Measurements from ENCODE around the gene EXOC3L4. TPM values are rescaled to one million over a fixed set of nuclear protein-coding genes. Genes with fewer than 3 reads are reported as not detected.

Gene EXOC3L4
- total RNA-seq, 2 donors from 2014 or later: not detected

- no peak for DNase-seq (ENCODE audit: low spot score in 2 of 2)
- no peak for ATAC-seq
- no peaks in the 10 kb centered on the region for H3K9me3 Mint-ChIP-seq
- no peak overlapping the region for H3K27ac Mint-ChIP-seq
- no peaks in the 10 kb centered on the region for H3K36me3 Mint-ChIP-seq
Measured at GRCh38 chr14:103130965-103131364, 36.4 kb downstream of the EXOC3L4 start.

DNA sequence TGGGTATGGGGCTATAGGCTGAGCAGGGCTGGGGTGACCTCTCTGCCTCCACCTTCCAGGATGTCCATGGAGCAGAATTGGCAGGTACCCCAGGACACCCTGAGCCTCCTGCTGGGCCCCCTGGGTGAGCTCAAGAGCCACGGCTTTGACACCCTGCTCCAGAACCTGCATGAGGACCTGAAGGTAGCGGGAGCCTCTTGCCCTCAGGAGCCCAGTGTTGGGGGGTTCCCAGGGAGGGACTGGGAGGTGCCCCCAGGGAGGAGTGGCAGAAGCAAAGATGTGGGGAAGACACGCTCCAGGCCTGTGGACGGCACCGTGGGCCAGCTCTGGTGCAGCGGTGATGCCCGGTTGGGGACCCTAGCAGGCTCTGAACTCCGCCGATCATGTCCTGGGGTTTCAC, 37.1 kb downstream of the EXOC3L4 start:
- ATAC-seq (no peak), DNase-seq (ENCODE audit: low spot score in 2 of 2) (no peak)
- no peak overlapping the region for H3K27ac Mint-ChIP-seq
- no peaks in the 10 kb centered on the region for H3K36me3 Mint-ChIP-seq
- no peaks in the 10 kb centered on the region for H3K9me3 Mint-ChIP-seq

- Mint-ChIP-seq H3K36me3 (no peaks in the 10 kb centered on the region), H3K9me3 (no peaks in the 10 kb centered on the region)
Measured at GRCh38 chr14:103132381-103133209, 38.1 kb downstream of the EXOC3L4 start.

DNA sequence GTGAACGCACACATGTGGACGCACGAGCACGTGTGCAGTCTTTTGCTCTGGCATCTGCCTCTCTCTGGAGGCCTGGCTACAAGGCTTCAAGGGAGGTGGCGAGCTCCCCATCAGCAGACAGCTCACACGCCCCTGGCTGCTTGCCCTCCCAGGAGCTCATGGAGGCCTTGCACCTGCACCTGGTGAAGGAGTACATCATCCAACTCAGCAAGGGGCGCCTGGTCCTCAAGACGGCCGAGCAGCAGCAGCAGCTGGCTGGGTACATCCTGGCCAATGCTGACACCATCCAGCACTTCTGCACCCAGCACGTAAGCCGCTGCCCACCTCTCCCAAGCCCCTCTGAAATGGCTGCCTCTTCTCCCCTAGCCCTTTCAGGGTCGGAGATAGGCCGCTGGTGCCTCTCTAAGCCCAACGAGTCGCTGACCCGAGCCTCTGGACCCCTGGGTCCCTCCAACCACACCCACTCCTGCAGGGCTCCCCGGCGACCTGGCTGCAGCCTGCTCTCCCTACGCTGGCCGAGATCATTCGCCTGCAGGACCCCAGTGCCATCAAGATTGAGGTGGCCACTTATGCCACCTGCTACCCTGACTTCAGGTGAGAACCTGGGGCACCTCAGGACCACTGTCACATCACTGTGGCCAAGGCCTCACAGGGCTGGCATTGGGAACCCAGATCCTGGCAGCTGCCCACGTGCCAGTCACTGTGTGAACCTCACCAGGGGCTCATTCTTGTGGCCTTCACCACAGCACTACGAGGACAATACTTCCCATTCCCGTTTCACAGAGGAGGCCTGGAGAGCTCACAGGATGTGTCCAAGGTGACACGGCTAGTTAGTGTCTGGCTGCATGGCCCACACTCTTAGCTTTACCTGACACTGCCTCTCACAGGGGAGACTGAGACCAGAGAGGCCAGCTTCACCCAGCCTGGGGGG, 39.0 kb downstream of the EXOC3L4 start:
- H3K27ac Mint-ChIP-seq: no peak overlapping the region
- ATAC-seq (no peak), DNase-seq (ENCODE audit: low spot score in 2 of 2) (no peak)
- no peaks in the 10 kb centered on the region for H3K9me3 Mint-ChIP-seq
- H3K36me3 Mint-ChIP-seq: no peaks in the 10 kb centered on the region

More at GRCh38 chr14:103132381-103133209, 38.1 kb downstream of the EXOC3L4 start:
- ATAC-seq (no peak), DNase-seq (ENCODE audit: low spot score in 2 of 2) (no peak)
- H3K27ac Mint-ChIP-seq: no peak overlapping the region

DNA sequence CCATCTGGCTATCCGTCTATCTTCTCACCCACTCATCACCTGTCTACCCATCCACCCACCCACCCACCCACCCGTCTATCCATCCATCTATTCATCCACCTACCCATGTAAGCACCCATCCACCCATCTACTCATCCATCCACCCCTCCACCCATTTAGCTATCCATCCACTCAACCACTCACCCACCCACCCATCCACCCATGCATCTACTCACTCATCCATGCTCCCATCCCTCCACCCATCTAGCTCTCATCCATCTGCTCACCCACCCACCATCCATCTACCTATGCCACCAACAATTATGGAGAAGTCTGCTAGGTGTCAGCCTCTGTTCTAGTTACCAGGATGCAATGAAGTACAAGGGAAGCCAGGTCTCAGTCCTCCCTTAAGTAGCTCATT, 39.9 kb downstream of the EXOC3L4 start:
- Mint-ChIP-seq H3K36me3 (no peaks in the 10 kb centered on the region), H3K9me3 (no peaks in the 10 kb centered on the region), H3K27ac (no peak overlapping the region)
- ATAC-seq (no peak), DNase-seq (ENCODE audit: low spot score in 2 of 2) (no peak)

DNA sequence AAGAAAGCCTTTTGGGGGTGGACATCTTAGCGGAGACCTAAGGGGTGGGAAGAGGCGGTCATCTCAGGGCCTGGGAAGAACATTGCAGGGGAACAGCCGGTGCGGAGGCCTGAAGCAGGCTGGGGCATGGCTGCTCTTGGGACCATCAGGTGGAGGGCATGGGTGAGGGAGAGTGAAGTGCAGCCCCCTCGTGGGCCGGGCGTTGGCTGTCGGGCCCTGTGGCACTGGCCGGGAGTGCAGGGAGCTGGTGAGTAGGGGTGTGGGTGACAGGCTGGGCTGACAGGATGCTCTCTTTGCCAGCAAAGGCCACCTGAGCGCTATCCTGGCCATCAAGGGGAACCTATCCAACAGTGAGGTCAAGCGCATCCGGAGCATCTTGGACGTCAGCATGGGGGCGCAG, 40.4 kb downstream of the EXOC3L4 start:
- H3K27ac Mint-ChIP-seq: no peak overlapping the region
- ATAC-seq (no peak), DNase-seq (ENCODE audit: low spot score in 2 of 2) (no peak)
- no peaks in the 10 kb centered on the region for H3K36me3 Mint-ChIP-seq
- H3K9me3 Mint-ChIP-seq: no peaks in the 10 kb centered on the region

DNA sequence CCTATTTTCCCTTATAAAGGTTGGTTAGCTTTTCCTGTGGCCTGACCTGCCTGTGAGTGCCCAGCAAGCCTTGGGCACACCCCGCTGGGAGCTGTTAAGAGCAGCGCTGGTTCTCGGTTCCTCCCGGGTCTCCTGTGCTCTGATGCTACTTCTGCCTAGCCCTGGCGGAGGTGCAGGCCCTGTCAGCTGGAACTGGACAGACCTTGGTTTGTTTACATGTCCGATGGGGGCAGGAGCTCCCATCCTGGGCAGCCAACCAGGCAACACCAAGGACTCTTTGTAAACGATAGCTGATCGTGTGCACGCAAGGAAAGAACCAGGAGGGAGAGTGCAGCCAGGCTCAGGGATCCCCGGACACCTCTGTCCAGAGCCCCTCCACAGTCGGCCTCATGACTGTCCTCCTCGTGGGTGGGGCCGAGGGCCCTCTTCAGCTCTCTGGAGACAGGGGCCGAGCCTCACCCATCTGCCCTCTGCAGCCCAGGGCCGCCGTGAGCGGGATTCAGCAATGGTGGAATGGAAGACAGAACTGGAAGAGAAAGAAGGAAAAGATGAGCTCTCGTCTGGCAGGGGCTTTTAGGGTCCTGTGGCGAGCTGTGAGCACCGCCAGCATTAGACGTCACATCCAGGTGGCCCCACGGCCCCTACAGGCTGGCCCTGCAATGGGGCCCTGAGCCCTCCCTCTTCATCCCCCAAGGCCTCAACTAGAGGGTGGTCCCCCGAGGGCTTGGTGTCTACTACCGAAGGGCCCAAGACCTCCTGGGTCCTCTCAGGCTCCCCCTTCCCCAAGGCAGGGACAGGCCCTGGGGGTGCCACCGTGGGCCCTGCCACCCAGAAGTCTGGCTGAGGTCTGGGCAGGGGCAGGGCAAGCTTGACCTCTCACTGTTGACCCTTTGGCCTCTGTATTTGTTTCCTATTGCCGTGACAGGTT, 41.1 kb downstream of the EXOC3L4 start:
- no peak for ATAC-seq
- Mint-ChIP-seq H3K9me3 (no peaks in the 10 kb centered on the region), H3K27ac (no peak overlapping the region), H3K36me3 (no peaks in the 10 kb centered on the region)
- DNase-seq (ENCODE audit: low spot score in 2 of 2): no peak

DNA sequence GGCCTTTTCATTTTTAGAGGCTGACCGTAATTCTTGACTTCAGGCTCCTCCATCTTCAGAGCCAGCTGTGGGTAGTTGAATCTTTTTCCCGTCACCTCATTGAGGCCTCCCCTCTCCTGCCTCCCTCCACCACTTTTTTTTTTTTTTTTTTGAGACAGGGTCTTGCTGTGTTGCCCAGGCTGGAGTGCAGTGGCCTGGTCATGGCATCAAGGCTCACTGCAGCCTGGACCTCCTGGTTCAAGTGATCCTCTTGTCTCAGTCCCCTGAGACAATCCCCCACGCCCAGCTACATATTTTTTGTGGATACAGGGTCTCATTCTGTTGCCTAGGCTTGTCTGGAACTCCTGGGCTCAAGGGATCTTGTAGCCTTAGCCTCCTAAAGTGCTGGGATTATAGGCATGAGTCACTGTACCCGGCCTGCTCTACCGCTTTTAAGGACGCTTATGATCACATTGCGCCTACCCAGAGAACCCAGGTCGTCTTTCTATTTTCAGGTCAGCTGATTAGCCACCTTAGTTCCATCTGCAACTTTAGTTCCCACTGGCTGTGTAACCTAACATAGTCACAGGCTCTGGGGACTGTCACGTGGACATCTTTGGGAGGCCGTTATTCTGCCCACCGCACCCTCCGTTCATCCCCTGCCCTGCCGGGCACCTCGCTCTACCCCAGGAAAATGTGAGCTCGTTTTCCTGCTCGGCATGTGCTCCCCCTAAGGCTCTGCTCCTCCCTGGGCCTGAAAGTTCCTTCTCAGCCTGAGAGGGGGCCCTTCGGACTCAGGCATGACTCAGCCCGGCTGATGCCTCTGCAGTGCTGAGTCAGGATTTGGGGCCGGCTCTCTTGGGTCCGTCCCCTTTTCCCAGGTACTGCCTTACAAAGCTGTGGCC, 42.1 kb downstream of the EXOC3L4 start:
- DNase-seq (ENCODE audit: low spot score in 2 of 2) (no peak), ATAC-seq (no peak)
- Mint-ChIP-seq H3K36me3 (no peaks in the 10 kb centered on the region), H3K9me3 (no peaks in the 10 kb centered on the region), H3K27ac (peak overlapping the region in 1 of 2 donors; percentile 60)

DNA sequence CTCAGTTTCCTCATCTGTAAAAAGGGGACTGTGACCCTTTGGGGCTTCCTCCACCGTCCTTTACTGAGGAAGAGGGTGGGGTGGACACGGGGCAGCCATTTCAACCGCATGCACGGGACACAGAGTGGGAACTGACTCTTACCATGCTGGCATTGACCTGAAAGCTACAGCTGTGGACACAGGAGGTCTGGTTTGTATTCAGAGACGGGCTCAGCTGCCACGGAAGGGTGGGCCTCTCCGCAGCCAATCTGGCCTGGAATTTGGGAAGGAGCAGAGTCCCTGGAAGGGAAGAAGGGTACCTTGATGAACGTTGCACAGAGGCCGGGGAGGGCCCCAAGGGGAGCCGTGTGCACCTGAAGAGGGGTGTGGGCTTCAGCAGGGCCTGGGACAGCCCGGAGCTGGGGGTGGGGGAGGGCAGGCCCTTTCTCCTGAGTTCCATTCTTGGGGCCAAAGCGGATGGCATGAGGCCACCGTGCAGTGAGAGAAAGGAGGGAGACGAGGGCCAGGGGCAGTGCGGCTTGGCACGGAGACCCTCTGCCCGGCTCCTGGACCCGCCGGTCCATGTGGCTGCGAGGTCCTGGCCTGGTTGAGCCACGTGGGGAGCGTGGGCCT, 43.3 kb downstream of the EXOC3L4 start:
- Mint-ChIP-seq H3K36me3 (no peaks in the 10 kb centered on the region), H3K9me3 (no peaks in the 10 kb centered on the region), H3K27ac (no peak overlapping the region)
- no peak for ATAC-seq
- DNase-seq (ENCODE audit: low spot score in 2 of 2): no peak

GRCh38 chr14:103138301-103139131, 44.0 kb downstream of the EXOC3L4 start:
- H3K36me3 Mint-ChIP-seq: no peaks in the 10 kb centered on the region
- H3K27ac Mint-ChIP-seq: no peak overlapping the region
- DNase-seq (ENCODE audit: low spot score in 2 of 2): no peak
- no peak for ATAC-seq
- no peaks in the 10 kb centered on the region for H3K9me3 Mint-ChIP-seq

DNA sequence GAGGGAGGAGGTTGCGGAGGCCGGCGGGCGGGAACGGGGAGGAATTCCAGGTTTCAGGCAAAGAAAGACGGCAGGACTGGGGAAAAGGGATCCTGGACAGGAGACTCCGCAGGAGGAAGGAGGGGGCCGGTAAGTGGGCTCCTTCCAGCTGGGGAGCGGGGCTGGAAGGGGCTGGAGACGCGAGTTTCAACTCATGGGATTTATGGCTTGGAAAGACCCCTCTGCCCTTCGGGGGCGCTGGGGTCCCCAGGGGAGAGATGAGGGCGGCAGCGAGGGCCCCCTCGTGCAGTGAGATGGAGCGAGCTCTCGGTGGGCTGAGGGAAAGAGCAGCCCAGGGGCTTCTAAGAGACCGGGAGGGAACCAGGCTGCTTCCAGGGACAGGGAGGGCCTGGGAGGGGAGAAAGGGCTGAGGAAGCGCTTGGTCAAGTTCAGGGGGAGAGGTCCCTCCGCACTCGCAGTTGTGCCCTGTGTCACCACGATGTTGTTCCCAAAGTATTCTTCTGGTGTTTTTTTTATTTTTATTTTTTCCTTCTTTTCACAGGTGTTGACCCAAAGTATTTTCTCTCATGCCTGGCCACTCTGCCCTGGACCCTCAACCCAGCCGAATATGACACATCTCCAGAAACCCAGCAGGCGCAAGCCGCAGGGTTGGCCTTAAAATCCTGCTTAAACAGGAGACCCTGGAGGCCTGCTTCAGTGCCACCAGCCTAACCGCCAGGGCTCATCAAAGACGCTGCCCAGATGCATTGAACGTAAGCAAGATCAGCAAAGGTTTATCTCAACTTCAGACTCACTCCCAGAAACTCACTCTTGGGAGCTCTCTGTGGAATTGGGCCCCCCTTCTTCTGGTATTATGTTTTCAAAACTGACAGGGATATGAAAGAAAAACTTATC, 44.9 kb downstream of the EXOC3L4 start:
- no peak overlapping the region for H3K27ac Mint-ChIP-seq
- H3K36me3 Mint-ChIP-seq: no peaks in the 10 kb centered on the region
- DNase-seq (ENCODE audit: low spot score in 2 of 2) (no peak), ATAC-seq (no peak)
- no peaks in the 10 kb centered on the region for H3K9me3 Mint-ChIP-seq

- Mint-ChIP-seq H3K27ac (no peak overlapping the region), H3K36me3 (no peaks in the 10 kb centered on the region), H3K9me3 (no peaks in the 10 kb centered on the region)
- DNase-seq (ENCODE audit: low spot score in 2 of 2) (no peak), ATAC-seq (peak in 1 of 2 donors; percentile 18)
Measured at GRCh38 chr14:103140316-103141109, 46.0 kb downstream of the EXOC3L4 start.

DNA sequence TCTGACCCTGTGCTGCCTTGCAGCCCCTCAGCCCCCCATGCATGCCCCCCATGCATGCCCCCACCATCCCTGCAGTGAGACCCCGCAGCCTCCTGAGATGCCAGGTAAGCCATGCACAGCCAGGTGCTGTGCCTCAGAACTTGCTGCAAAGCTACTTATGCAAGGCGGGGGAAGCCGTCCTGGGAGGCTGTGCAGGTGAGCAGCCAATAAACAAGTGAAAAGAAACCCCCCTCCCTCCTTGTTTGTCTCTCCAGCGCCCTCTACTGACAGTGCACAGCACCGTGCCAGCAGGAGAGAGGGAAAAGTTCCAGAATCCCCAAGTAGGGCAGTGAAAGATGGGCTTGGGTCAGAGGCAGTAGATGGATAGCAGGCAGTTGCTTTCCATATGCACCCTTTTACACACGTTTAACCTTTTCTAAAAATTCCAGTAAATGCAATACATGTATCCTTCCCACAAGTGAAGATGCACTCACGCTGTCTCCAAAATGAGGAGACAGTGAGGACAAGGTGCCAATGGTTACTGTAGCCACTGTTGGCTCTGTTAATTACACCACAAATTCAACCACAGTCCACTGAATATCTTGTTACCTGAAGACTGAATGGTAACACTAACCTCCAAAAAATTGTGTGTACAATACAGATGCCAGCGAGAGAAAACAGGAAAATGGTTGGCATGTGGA, 46.7 kb downstream of the EXOC3L4 start:
- ATAC-seq: peak in 1 of 2 donors; percentile 46
- H3K9me3 Mint-ChIP-seq: no peaks in the 10 kb centered on the region

More for the DNA sequence above, 46.7 kb downstream of the EXOC3L4 start:
- no peak overlapping the region for H3K27ac Mint-ChIP-seq
- H3K36me3 Mint-ChIP-seq: no peaks in the 10 kb centered on the region
- DNase-seq (ENCODE audit: low spot score in 2 of 2): peak in 1 of 2 donors; percentile 61
